IPS-15b (cell line): ENCODE measurements around the gene SAFB.
"Not testable (repeated sequence)": the region's sequence is repeated elsewhere in the genome, so short reads cannot be mapped to it uniquely, and the experiment has no call there.

Experiments
- H3K27me3 ChIP-seq: one replicate; pipeline ENCODE4 v1.6.1; 2013; ENCODE audit warnings: low read length; ENCODE audit not compliant: control insufficient read depth, insufficient read depth
- H3K36me3 ChIP-seq: one replicate; pipeline ENCODE4 v1.6.1; 2013; ENCODE audit warnings: low read length; ENCODE audit not compliant: control insufficient read depth, insufficient read depth
- H3K4me1 ChIP-seq: one replicate; pipeline ENCODE4 v1.6.1; 2013; ENCODE audit warnings: mild to moderate bottlenecking, low read length; ENCODE audit not compliant: control insufficient read depth, insufficient read depth
- H3K4me3 ChIP-seq: one replicate; pipeline ENCODE4 v1.5.1; 2013; ENCODE audit warnings: low read depth, low read length
- H3K9ac ChIP-seq: one replicate; pipeline ENCODE4 v1.6.1; 2013; ENCODE audit warnings: low read depth, mild to moderate bottlenecking, low read length
- H3K9me3 ChIP-seq: one replicate; pipeline ENCODE4 v1.6.1; 2013; ENCODE audit warnings: mild to moderate bottlenecking, low read length; ENCODE audit not compliant: control insufficient read depth, insufficient read depth

The SAFB gene

GRCh38 chr19:5603626-5604025 is 19.3 kb upstream of the SAFB start:
- Histone ChIP-seq H3K36me3 (peaks cover 64% of the 10 kb centered on the region), H3K9ac (no peak overlapping the region), H3K4me1 (no peaks in the 10 kb centered on the region), H3K9me3 (no peaks in the 10 kb centered on the region), H3K4me3 (no peak overlapping the region), H3K27me3 (no peaks in the 10 kb centered on the region)

- H3K9ac ChIP-seq, result no peak overlapping the region
- no peaks in the 10 kb centered on the region for H3K9me3 ChIP-seq
- no peaks in the 10 kb centered on the region for H3K27me3 ChIP-seq
- no peaks in the 10 kb centered on the region for H3K4me1 ChIP-seq
- H3K36me3 ChIP-seq, result peaks cover 64% of the 10 kb centered on the region
- no peak overlapping the region for H3K4me3 ChIP-seq
Observed at GRCh38 chr19:5605362-5605761, 17.5 kb upstream of the SAFB start.

GRCh38 chr19:5607318-5608275 is 15.3 kb upstream of the SAFB start:
- peaks cover 66% of the 10 kb centered on the region for H3K36me3 ChIP-seq
- no peak overlapping the region for H3K9ac ChIP-seq
- no peaks in the 10 kb centered on the region for H3K9me3 ChIP-seq
- no peaks in the 10 kb centered on the region for H3K27me3 ChIP-seq
- no peak overlapping the region for H3K4me3 ChIP-seq
- no peaks in the 10 kb centered on the region for H3K4me1 ChIP-seq

- Histone ChIP-seq H3K36me3 (peaks cover 68% of the 10 kb centered on the region), H3K9ac (no peak overlapping the region), H3K4me3 (no peak overlapping the region), H3K9me3 (no peaks in the 10 kb centered on the region), H3K27me3 (no peaks in the 10 kb centered on the region), H3K4me1 (no peaks in the 10 kb centered on the region)
Observed at GRCh38 chr19:5608291-5608690, 14.6 kb upstream of the SAFB start.

- H3K36me3 ChIP-seq, result peaks cover 68% of the 10 kb centered on the region
- not testable (repeated sequence) for H3K9ac ChIP-seq
Observed at GRCh38 chr19:5608766-5609165, 14.1 kb upstream of the SAFB start.

GRCh38 chr19:5609881-5610448 is 12.9 kb upstream of the SAFB start:
- Histone ChIP-seq H3K4me3 (no peak overlapping the region), H3K36me3 (peaks cover 66% of the 10 kb centered on the region), H3K9me3 (no peaks in the 10 kb centered on the region), H3K27me3 (no peaks in the 10 kb centered on the region), H3K9ac (no peak overlapping the region), H3K4me1 (no peaks in the 10 kb centered on the region)

More at GRCh38 chr19:5608766-5609165, 14.1 kb upstream of the SAFB start:
- H3K9me3 ChIP-seq, H3K4me3 ChIP-seq, H3K27me3 ChIP-seq, H3K4me1 ChIP-seq: not testable (repeated sequence)

GRCh38 chr19:5612891-5613865 is 9.7 kb upstream of the SAFB start:
- no peak overlapping the region for H3K4me3 ChIP-seq
- H3K36me3 ChIP-seq, result peaks cover 59% of the 10 kb centered on the region
- H3K27me3 ChIP-seq, result no peaks in the 10 kb centered on the region
- H3K4me1 ChIP-seq, result no peaks in the 10 kb centered on the region
- no peaks in the 10 kb centered on the region for H3K9me3 ChIP-seq
- no peak overlapping the region for H3K9ac ChIP-seq

GRCh38 chr19:5615756-5616327 is 7.0 kb upstream of the SAFB start:
- Histone ChIP-seq H3K36me3 (peaks cover 52% of the 10 kb centered on the region), H3K9ac (no peak overlapping the region), H3K27me3 (no peaks in the 10 kb centered on the region), H3K4me3 (no peak overlapping the region), H3K4me1 (no peaks in the 10 kb centered on the region), H3K9me3 (no peaks in the 10 kb centered on the region)

- H3K36me3 ChIP-seq, result peaks cover 47% of the 10 kb centered on the region
- H3K9me3 ChIP-seq, result no peaks in the 10 kb centered on the region
- H3K4me1 ChIP-seq, result no peaks in the 10 kb centered on the region
- H3K4me3 ChIP-seq, result no peak overlapping the region
- H3K9ac ChIP-seq, result no peak overlapping the region
- H3K27me3 ChIP-seq, result no peaks in the 10 kb centered on the region
Observed at GRCh38 chr19:5617080-5617479, 5.8 kb upstream of the SAFB start.

- no peaks in the 10 kb centered on the region for H3K9me3 ChIP-seq
- no peaks in the 10 kb centered on the region for H3K27me3 ChIP-seq
- H3K4me1 ChIP-seq, result no peaks in the 10 kb centered on the region
- H3K9ac ChIP-seq, result no peak overlapping the region
- H3K36me3 ChIP-seq, result peaks cover 40% of the 10 kb centered on the region
- no peak overlapping the region for H3K4me3 ChIP-seq
Observed at GRCh38 chr19:5618591-5618990, 4.3 kb upstream of the SAFB start.

GRCh38 chr19:5619946-5620345 is 2.9 kb upstream of the SAFB start:
- H3K4me3 ChIP-seq, result no peak overlapping the region
- H3K27me3 ChIP-seq, result no peaks in the 10 kb centered on the region
- H3K9ac ChIP-seq, result no peak overlapping the region
- H3K4me1 ChIP-seq, result peaks cover 3% of the 10 kb centered on the region
- H3K36me3 ChIP-seq, result peaks cover 32% of the 10 kb centered on the region
- H3K9me3 ChIP-seq, result no peaks in the 10 kb centered on the region
